Epithelial cell of proximal tubule (primary cell): ENCODE measurements around the gene BHLHA9. TPM values are rescaled to one million over a fixed set of nuclear protein-coding genes. Genes with fewer than 3 reads are reported as not detected.

ENCODE experiments used
- DNase-seq: peaks from one replicate; pipeline ENCODE4 v3.0.0-alpha.2; 2011; ENCODE audit warnings: low read depth
- H3K4me3 ChIP-seq: 2 replicates; pipeline ENCODE4 v1.5.1; 2011; ENCODE audit warnings: low read depth, mild to moderate bottlenecking, low read length
- total RNA-seq: library from RNA; depleted of rRNA; stranded (reverse); fragments of >200 nt; gene quantifications from 2 replicates; pipeline ENCODE4 v1.2.3, GENCODE V29; 2015
- TF ChIP-seq, protein P1 (sequence below): conservative IDR thresholded peaks from 2 replicates; pipeline ENCODE4 v1.5.1; 2012; ENCODE audit warnings: low read depth, mild to moderate bottlenecking, low read length

The BHLHA9 gene
- total RNA-seq, 1 donor from 2014 or later, result not detected

DNA sequence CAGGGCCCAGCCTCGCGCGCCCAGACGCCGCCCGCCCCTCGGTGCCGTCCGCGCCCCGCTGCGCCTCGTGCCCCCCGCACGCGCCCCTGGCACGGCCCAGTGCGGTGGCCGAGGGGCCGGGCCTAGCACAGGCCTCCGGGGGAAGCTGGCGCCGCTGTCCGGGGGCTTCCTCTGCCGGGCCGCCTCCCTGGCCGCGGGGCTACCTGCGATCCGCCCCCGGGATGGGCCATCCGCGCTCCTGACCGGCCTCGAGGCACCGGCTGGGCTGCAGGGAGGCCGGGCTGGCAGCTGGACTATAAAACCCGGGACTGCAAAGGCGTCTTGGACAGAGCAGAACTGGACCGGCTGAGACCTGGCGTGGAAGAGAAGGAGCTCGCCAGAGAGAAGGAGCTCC lies 783 bp downstream of the BHLHA9 start:
- DNase-seq, result no peak
- TF ChIP-seq, protein P1, sequence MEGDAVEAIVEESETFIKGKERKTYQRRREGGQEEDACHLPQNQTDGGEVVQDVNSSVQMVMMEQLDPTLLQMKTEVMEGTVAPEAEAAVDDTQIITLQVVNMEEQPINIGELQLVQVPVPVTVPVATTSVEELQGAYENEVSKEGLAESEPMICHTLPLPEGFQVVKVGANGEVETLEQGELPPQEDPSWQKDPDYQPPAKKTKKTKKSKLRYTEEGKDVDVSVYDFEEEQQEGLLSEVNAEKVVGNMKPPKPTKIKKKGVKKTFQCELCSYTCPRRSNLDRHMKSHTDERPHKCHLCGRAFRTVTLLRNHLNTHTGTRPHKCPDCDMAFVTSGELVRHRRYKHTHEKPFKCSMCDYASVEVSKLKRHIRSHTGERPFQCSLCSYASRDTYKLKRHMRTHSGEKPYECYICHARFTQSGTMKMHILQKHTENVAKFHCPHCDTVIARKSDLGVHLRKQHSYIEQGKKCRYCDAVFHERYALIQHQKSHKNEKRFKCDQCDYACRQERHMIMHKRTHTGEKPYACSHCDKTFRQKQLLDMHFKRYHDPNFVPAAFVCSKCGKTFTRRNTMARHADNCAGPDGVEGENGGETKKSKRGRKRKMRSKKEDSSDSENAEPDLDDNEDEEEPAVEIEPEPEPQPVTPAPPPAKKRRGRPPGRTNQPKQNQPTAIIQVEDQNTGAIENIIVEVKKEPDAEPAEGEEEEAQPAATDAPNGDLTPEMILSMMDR, result no peak
- no peak overlapping the region for H3K4me3 ChIP-seq

DNA sequence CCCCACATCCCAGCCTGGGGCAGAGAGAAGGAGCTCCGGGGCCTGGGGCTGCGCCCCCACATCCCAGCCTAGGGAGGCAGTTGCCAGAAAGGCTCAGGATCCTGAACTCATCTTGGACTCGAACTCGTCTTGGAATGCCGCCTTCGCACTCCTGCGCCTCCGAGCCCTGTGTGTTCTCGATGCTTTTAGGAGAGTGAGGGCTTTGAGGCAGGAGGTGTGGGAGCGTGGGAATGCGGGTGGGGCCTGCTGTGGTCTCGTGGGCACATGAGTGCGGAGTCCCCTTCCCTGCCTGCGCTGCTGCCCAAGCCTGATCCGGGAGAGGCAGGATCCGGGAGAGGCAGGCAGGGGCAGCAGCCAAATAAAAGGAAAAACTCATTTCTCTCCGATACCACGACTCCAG lies 1.2 kb downstream of the BHLHA9 start:
- DNase-seq, result no peak
- H3K4me3 ChIP-seq, result no peak overlapping the region
- TF ChIP-seq, protein P1, result no peak

DNA sequence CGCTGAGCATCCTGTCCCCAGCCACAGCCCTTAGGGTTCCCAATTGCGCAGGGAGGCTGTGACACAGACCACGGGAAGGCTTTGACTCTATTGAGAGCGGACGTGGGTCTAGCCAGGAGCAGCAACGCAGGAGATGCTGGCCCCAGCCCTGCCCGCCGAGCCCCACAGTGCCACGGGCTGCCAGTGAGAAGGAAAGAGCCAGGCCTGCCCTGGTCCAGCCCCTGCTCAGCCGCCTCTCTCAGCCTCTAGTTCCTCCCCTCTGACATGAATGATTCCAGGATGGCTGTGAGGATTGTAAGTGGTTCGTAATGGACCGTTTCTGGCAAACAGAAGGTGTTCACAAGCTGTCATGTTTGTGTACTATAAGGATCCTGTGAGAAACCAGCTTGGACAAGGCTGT lies 2.5 kb downstream of the BHLHA9 start:
- no peak for DNase-seq
- TF ChIP-seq, protein P1, result no peak
- H3K4me3 ChIP-seq, result no peak overlapping the region

DNA sequence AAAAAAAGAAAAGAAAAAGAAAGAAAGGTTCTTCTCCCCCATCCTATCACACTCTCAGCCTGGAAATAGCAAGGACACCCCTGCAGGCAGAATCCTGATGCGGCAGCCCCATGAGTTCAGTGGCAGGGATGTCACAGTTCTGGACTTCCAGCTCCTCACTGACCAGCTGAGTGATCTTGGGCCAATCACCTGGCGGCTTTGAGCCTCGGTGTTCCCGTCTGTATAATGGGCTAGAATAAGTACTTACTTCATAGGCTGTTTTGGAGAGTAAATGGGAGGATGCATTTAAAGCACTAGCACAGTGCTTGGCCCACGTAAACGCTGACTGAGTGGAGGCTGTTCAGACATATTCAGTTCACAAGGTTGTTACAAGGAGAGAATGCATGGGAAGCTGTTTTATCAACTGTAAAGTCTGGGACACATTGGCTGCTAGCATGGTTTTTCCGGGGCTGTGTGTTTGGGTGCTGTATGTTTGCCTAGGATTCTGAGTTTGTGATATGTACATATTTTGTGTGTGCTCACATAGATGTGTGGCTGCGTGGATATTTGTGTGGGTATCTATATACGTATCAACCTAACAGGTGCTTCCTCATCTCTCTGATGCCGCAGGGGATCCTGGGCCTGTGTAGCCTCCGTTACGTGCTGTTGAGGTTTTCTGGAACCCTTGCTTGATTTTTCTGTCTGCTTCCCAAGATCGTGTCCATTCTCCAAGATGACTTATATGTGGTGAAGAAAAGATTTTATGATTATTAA lies 3.4 kb downstream of the BHLHA9 start:
- H3K4me3 ChIP-seq, result no peak overlapping the region
- TF ChIP-seq, protein P1, result no peak
- DNase-seq, result no peak

DNA sequence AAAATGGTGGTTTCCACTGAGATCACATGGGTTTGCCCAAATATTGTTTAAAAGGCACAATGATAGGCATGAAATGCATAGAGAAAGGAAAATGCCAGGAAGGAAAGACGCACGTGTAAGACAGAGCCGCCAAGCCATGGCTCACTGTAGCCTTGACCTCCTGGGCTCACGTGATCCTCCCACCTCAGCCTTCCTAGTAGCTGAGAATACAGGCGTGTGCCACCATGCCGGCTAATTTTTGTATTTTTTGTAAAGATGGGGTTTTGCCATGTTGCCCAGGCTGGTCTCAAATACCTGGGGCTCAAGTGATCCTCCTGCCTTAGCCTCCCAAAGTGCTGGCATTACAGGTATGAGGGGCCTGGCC lies 4.0 kb downstream of the BHLHA9 start:
- no peak for DNase-seq
- TF ChIP-seq, protein P1, result no peak
- H3K4me3 ChIP-seq, result no peak overlapping the region

DNA sequence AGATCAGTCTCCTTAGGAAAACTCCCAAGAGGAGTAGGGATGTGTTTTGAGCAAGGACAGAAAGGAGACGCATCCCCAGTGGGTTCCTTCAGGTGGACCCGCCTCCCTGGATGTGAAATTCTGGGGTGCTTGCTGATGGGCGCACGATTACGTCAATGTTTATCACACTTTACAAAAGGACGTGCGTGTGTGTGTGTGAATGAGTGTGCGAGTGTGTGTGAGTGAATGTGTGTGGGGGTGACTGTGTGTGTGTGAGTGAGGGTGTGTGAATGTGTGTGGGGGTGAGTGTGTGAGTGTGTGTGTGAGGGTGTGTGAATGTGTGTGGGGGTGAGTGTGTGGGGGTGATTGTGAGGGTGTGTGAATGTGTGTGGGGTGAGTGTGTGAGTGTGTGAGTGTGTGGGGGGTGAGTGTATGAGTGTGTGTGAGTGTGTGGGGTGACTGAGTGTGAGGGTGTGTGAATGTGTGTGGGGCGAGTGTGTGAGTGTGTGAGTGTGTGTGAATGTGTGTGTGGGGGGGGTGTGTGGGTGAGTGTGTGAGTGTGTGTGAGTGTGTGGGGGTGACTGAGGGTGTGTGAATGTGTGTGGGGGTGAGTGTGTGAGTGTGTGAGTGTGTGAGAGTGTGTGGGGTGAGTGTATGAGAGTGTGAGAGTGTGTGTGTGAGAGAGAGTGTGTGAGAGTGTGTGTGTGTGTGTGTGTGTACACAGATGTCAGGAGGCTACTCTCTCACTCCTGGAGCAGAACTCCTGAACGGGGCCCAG lies 5.1 kb downstream of the BHLHA9 start:
- DNase-seq, result no peak
- no peak overlapping the region for H3K4me3 ChIP-seq
- TF ChIP-seq, protein P1, result no peak
